Peyer's patch (tissue), 4 donors: ENCODE results near the gene ABCA3. TPM values are rescaled to one million over a fixed set of nuclear protein-coding genes. Genes with fewer than 3 reads are reported as not detected.
A peak's percentile ranks its signal among the peaks of the same experiment; 100 is the strongest.

ENCODE experiments used
- DNase-seq, 3 donors: peaks; one replicate each; pipeline ENCODE4 v3.0.0-alpha.2; 2017 to 2019
- H3K27ac ChIP-seq, 4 donors: fragments of 200-600 bp; sonication (generic); one replicate each; pipeline ENCODE4 v1.5.1; 2016 to 2019
- H3K27me3 ChIP-seq, 2 donors: fragments of 200-600 bp; sonication (generic); one replicate each; pipeline ENCODE4 v1.5.1; 2019
- H3K36me3 ChIP-seq, 3 donors: fragments of 200-600 bp; sonication (generic); one replicate each; pipeline ENCODE4 v1.5.1; 2016 to 2019
- H3K4me1 ChIP-seq, 4 donors: fragments of 200-600 bp; sonication (generic); one replicate each; pipeline ENCODE4 v1.5.1; 2016 to 2019
- H3K4me3 ChIP-seq, 4 donors: fragments of 200-600 bp; sonication (generic); 1 replicate in 3 of 4; 2 replicates in 1 of 4; pipeline ENCODE4 v1.5.1; 2016 to 2019; ENCODE audit warnings: mild to moderate bottlenecking in 1 of 4
- H3K9me3 ChIP-seq, 4 donors: fragments of 200-600 bp; sonication (generic); one replicate each; pipeline ENCODE4 v1.5.1; 2016 to 2019; ENCODE audit warnings: mild to moderate bottlenecking in 1 of 4
- CTCF ChIP-seq, 6 experiments: fragments of 450-650 bp in 4 of 6; fragments of 200-600 bp in 2 of 6; sonication (generic) in 1 of 6; IDR thresholded peaks; one replicate each; pipeline ENCODE4 v1.5.1; 2017 to 2019; ENCODE audit warnings: antibody characterized with exemption in 6 of 6, mild to moderate bottlenecking in 3 of 6, moderate library complexity in 1 of 6
- POLR2A ChIP-seq, 2 donors: fragments of 450-650 bp; IDR thresholded peaks; one replicate each; pipeline ENCODE4 v1.5.1; 2017; ENCODE audit warnings: antibody characterized with exemption in 2 of 2, mild to moderate bottlenecking in 2 of 2, moderate library complexity in 2 of 2
- total RNA-seq, 4 donors: library from RNA; depleted of rRNA; stranded (reverse); fragments of >200 nt; gene quantifications; one replicate each; pipeline ENCODE4 v1.1.0, GENCODE V29; 2016

The ABCA3 gene
- total RNA-seq, 4 donors from 2014 or later = 3.2 to 6.6 (median 4.6) TPM

GRCh38 chr16:2337431-2338296 lies 2.9 kb downstream of the ABCA3 start:
- TF ChIP-seq CTCF (IDR thresholded peaks at IDR 0.05) (no peak), POLR2A (IDR thresholded peaks at IDR 0.05) (no peak)
- peaks cover 0 to 5% (median 0%) of the 10 kb centered on the region in 4 donors for H3K9me3 ChIP-seq
- peak in 1 of 3 donors; percentile 13 for DNase-seq
- H3K27me3 ChIP-seq = peaks cover 0 to 3% of the 10 kb centered on the region in 2 donors
- H3K4me1 ChIP-seq = peaks cover 0 to 23% (median 13%) of the 10 kb centered on the region in 4 donors
- H3K4me3 ChIP-seq = no peak overlapping the region
- H3K27ac ChIP-seq = no peak overlapping the region
- no peaks in the 10 kb centered on the region for H3K36me3 ChIP-seq

- Histone ChIP-seq H3K27me3 (no peaks in the 10 kb centered on the region), H3K9me3 (no peaks in the 10 kb centered on the region), H3K36me3 (no peaks in the 10 kb centered on the region), H3K4me1 (peaks cover 0 to 12% (median 7%) of the 10 kb centered on the region in 4 donors), H3K4me3 (no peak overlapping the region), H3K27ac (no peak overlapping the region)
- TF ChIP-seq CTCF (IDR thresholded peaks at IDR 0.05) = no peak
- TF ChIP-seq POLR2A (IDR thresholded peaks at IDR 0.05) = no peak
- no peak for DNase-seq
These were observed 5.1 kb downstream of the ABCA3 start for GRCh38 chr16:2335286-2335895.

DNA sequence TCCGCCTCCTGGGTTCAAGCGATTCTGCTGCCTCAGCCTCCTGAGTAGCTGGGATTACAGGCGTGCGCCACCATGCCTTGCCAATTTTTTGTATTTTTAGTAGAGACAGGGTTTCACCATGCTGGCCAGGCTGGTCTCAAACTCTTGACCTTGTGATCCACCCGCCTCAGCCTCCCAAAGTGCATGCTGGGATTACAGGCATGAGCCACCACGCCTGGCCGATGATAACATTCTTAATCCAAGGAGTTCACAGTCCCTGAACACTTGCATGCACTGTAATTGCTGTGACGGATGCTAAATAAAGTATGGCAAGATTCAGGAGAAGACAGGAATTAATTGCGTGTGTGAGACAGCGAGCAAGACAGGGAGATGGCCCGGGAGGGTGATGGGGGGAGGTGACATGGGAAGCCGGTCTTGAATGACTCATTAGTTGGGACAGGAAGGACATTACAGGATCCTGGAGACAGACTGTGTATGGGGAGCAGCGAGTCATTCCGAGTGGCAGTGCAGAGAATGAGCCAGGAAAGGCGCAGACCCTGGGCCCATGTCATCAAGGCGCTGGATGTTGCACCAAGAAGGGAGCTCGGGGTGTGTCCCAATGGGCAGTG lies 6.7 kb downstream of the ABCA3 start:
- Histone ChIP-seq H3K27me3 (no peaks in the 10 kb centered on the region), H3K9me3 (no peaks in the 10 kb centered on the region)
- peak in 1 of 3 donors; percentile 22 for DNase-seq

GRCh38 chr16:2333231-2333630 lies 7.3 kb downstream of the ABCA3 start:
- H3K27ac ChIP-seq = no peak overlapping the region
- H3K36me3 ChIP-seq = no peaks in the 10 kb centered on the region
- no peaks in the 10 kb centered on the region for H3K27me3 ChIP-seq
- no peak overlapping the region for H3K4me3 ChIP-seq
- DNase-seq = peak in 1 of 3 donors; percentile 15
- H3K9me3 ChIP-seq = no peaks in the 10 kb centered on the region
- no peak for TF ChIP-seq POLR2A (IDR thresholded peaks at IDR 0.05)
- no peak for TF ChIP-seq CTCF (IDR thresholded peaks at IDR 0.05)
- no peaks in the 10 kb centered on the region for H3K4me1 ChIP-seq

More for the DNA sequence above, 6.7 kb downstream of the ABCA3 start:
- TF ChIP-seq CTCF (IDR thresholded peaks at IDR 0.05) (no peak), POLR2A (IDR thresholded peaks at IDR 0.05) (no peak)
- H3K4me3 ChIP-seq = no peak overlapping the region
- no peaks in the 10 kb centered on the region for H3K36me3 ChIP-seq
- H3K27ac ChIP-seq = no peak overlapping the region
- no peaks in the 10 kb centered on the region for H3K4me1 ChIP-seq

DNA sequence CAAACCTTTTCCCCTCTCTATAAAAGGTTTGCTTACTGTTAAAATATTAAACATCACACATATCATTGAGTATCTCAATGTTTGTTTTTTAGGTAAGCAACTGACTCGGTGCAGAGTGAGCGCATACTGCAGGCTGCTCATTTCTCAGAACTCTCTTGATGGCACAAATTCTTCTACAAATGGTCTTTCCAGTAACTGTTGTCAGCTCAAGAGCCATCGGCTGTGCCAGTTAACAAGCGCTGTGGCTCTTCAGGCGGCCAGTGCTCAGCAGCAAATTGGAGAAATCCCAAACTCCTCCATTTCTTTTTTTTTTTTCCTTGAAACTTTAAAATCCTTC lies 8.6 kb downstream of the ABCA3 start:
- no peaks in the 10 kb centered on the region for H3K27me3 ChIP-seq
- TF ChIP-seq CTCF (IDR thresholded peaks at IDR 0.05) (no peak), POLR2A (IDR thresholded peaks at IDR 0.05) (no peak)
- no peak overlapping the region for H3K27ac ChIP-seq
- DNase-seq = no peak
- H3K9me3 ChIP-seq = no peaks in the 10 kb centered on the region
- no peaks in the 10 kb centered on the region for H3K36me3 ChIP-seq
- no peak overlapping the region for H3K4me3 ChIP-seq
- H3K4me1 ChIP-seq = no peaks in the 10 kb centered on the region
